ENCODE results near the gene RBM8A. TPM values are rescaled to one million over a fixed set of nuclear protein-coding genes. Genes with fewer than 3 reads are reported as not detected.

Gene RBM8A
- total RNA-seq, 4 donors from 2014 or later, result 155 to 229 (median 200) TPM

- H3K27ac ChIP-seq, result peak overlapping the region in 2 of 4 donors; percentile 34 to 92
- no peak overlapping the region for H3K4me3 ChIP-seq
- H3K36me3 ChIP-seq, result no peaks in the 10 kb centered on the region
- H3K27me3 ChIP-seq, result no peaks in the 10 kb centered on the region
- no peak for TF ChIP-seq CTCF (IDR thresholded peaks at IDR 0.05)
- H3K9me3 ChIP-seq, result no peaks in the 10 kb centered on the region
- no peak for DNase-seq
- intact Hi-C loops (cut with DNase I), result no loop called here
- H3K4me1 ChIP-seq, result peaks cover 26 to 67% (median 30%) of the 10 kb centered on the region in 3 donors
- WGBS, 2 donors, result 74 to 79% methylated on average over 3 of the region's 3 CpGs
These were observed 37.6 kb downstream of the RBM8A start for GRCh38 chr1:145889722-145890121.

GRCh38 chr1:145887631-145888030 lies 39.7 kb downstream of the RBM8A start:
- Histone ChIP-seq H3K36me3 (no peaks in the 10 kb centered on the region), H3K4me1 (peaks cover 26 to 67% (median 26%) of the 10 kb centered on the region in 3 donors), H3K9me3 (no peaks in the 10 kb centered on the region), H3K4me3 (no peak overlapping the region), H3K27ac (no peak overlapping the region), H3K27me3 (no peaks in the 10 kb centered on the region)
- no peak for DNase-seq
- intact Hi-C loops (cut with DNase I), result no loop called here
- WGBS, 2 donors, result 71 to 73% methylated on average over 5 of the region's 5 CpGs
- no peak for TF ChIP-seq POLR2A (IDR thresholded peaks at IDR 0.05)

- H3K4me1 ChIP-seq, result peaks cover 19 to 59% (median 20%) of the 10 kb centered on the region in 3 donors
- H3K36me3 ChIP-seq, result no peaks in the 10 kb centered on the region
- H3K9me3 ChIP-seq, result no peaks in the 10 kb centered on the region
- WGBS, 2 donors, result 55 to 64% methylated on average over 6 to 8 of the region's 8 CpGs
- H3K27ac ChIP-seq, result no peak overlapping the region
- no peak overlapping the region for H3K4me3 ChIP-seq
- intact Hi-C loops (cut with DNase I), result no loop called here
- no peaks in the 10 kb centered on the region for H3K27me3 ChIP-seq
- no peak for DNase-seq
- TF ChIP-seq POLR2A (IDR thresholded peaks at IDR 0.05) (no peak), CTCF (IDR thresholded peaks at IDR 0.05) (no peak)
These were observed 40.5 kb downstream of the RBM8A start for GRCh38 chr1:145886816-145887215.

GRCh38 chr1:145886390-145886789 lies 40.9 kb downstream of the RBM8A start:
- Histone ChIP-seq H3K27me3 (no peaks in the 10 kb centered on the region), H3K4me1 (peaks cover 15 to 55% (median 17%) of the 10 kb centered on the region in 3 donors), H3K27ac (peak overlapping the region; percentile 41 to 77 (median 57)), H3K4me3 (peak overlapping the region; percentile 58 to 85 (median 68)), H3K36me3 (no peaks in the 10 kb centered on the region), H3K9me3 (no peaks in the 10 kb centered on the region)
- TF ChIP-seq CTCF (IDR thresholded peaks at IDR 0.05) (no peak), POLR2A (IDR thresholded peaks at IDR 0.05) (no peak)
- no peak for DNase-seq
- WGBS, 2 donors, result 45 to 49% methylated on average over 10 to 11 of the region's 11 CpGs
- intact Hi-C loops (cut with DNase I), result no loop called here

GRCh38 chr1:145885738-145886287 lies 41.5 kb downstream of the RBM8A start, which contains the start of gene ANKRD35:
TSS of gene ANKRD35 (minus strand) at chr1:145885866. CDS start at chr1:145885758, 108 bp downstream.
- Histone ChIP-seq H3K4me1 (peaks cover 9 to 52% (median 11%) of the 10 kb centered on the region in 3 donors), H3K27ac (peak within 1 kb of the TSS; percentile 41 to 77 (median 57)), H3K9me3 (no peaks in the 10 kb centered on the region), H3K36me3 (no peaks in the 10 kb centered on the region), H3K27me3 (no peaks in the 10 kb centered on the region), H3K4me3 (peak within 1 kb of the TSS; percentile 58 to 85 (median 68))
- intact Hi-C loops (cut with DNase I), result no loop called here
- no peak for TF ChIP-seq POLR2A (IDR thresholded peaks at IDR 0.05)
- no peak for TF ChIP-seq CTCF (IDR thresholded peaks at IDR 0.05)
- DNase-seq, result no peak
- WGBS, 2 donors, result 0 to 1% methylated on average over 13 to 16 of the region's 36 CpGs
